HCT116 (cell line): ENCODE results near the gene DCUN1D2. TPM values are rescaled to one million over a fixed set of nuclear protein-coding genes. Genes with fewer than 3 reads are reported as not detected.

Source experiments
- ATAC-seq: fragments of 200-7000 bp; cut with Tn5 transposase; 2 replicates; pipeline ENCODE4 v1.9.1; 2020; ENCODE audit warnings: mild to moderate bottlenecking, moderate library complexity
- BruUV-seq: library from RNA; stranded (reverse); fragments of 400-500 nt; replicated peaks from 2 replicates; lab custom pipeline; 2021; lab: Mats Ljungman, UMichigan
- CTCF ChIA-PET: fragments of 300-600 bp; sonication (Branson Sonifier 250); formaldehyde crosslinking; loops from one replicate; lab custom pipeline; 2021; ENCODE audit warnings: antibody characterized with exemption; lab: Charles Lee
- POLR2A ChIA-PET: fragments of 300-600, 350-600 bp; sonication (Branson Sonifier 250); formaldehyde crosslinking; loops from one replicate; lab custom pipeline; 2021; ENCODE audit warnings: antibody characterized with exemption; lab: Charles Lee
- RAD21 ChIA-PET, 2 experiments: fragments of 300-600 bp; sonication (Branson Sonifier 250); formaldehyde crosslinking; loops; one replicate each; lab custom pipeline; 2023; ENCODE audit warnings: low total read pairs in 2 of 2; ENCODE audit not compliant: uncharacterized antibody in 2 of 2, unreplicated experiment in 2 of 2, low non-redundant PET in 1 of 2; lab: Charles Lee
- DNase-seq: peaks from one replicate; pipeline ENCODE4 v3.0.0-alpha.2; 2010; ENCODE audit warnings: low read depth, low spot score
- H2AFZ ChIP-seq: fragments of 200-600 bp; shearing (Covaris generic), sonication (generic); 2 replicates; pipeline ENCODE4 v1.6.1; 2017; ENCODE audit warnings: low read depth, mixed run types, mixed read lengths, antibody characterized with exemption, low read length; ENCODE audit not compliant: poor library complexity, severe bottlenecking
- H3K27ac ChIP-seq: 2 replicates; pipeline ENCODE4 v1.5.1; 2012; ENCODE audit warnings: low read depth, low read length
- H3K27me3 ChIP-seq: fragments of 200-600 bp; sonication (generic); 2 replicates; pipeline ENCODE4 v1.6.1; 2016; ENCODE audit warnings: mixed run types, low read length, mixed read lengths; ENCODE audit not compliant: insufficient read depth
- H3K36me3 ChIP-seq, 2 experiments: fragments of 200-500 bp in 1 of 2; fragments of 200-600 bp in 1 of 2; sonication (Bioruptor generic) in 1 of 2; sonication (generic) in 1 of 2; 2 replicates each; pipeline versions ENCODE4 v1.5.1 to v1.6.1; 2014 to 2016; ENCODE audit warnings: low read length in 2 of 2, inconsistent platforms in 1 of 2, mixed read lengths in 1 of 2, mixed run types in 1 of 2; ENCODE audit not compliant: insufficient read depth in 2 of 2, control insufficient read depth in 1 of 2
- H3K4me1 ChIP-seq, 2 experiments: fragments of 200-600 bp in 1 of 2; sonication (generic) in 1 of 2; 2 replicates each; pipeline versions ENCODE4 v1.5.1 to v1.6.1; 2012 to 2017; ENCODE audit warnings: low read length in 2 of 2, inconsistent platforms in 1 of 2, mild to moderate bottlenecking in 1 of 2, mixed read lengths in 1 of 2, mixed run types in 1 of 2, moderate library complexity in 1 of 2; ENCODE audit not compliant: insufficient read depth in 2 of 2, control insufficient read depth in 1 of 2
- H3K4me2 ChIP-seq: fragments of 200-600 bp; sonication (generic); 2 replicates; pipeline ENCODE4 v1.6.1; 2017; ENCODE audit warnings: mixed run types, low read length, mixed read lengths
- H3K4me3 ChIP-seq, 2 experiments: fragments of 200-600 bp in 1 of 2; sonication (generic) in 1 of 2; replicated peaks in 1 of 2; 2 replicates each; pipeline ENCODE4 v1.5.1; 2011 to 2016; ENCODE audit warnings: low read length in 2 of 2, control low read depth in 1 of 2, low read depth in 1 of 2, mild to moderate bottlenecking in 1 of 2, mixed read lengths in 1 of 2, mixed run types in 1 of 2
- H3K79me2 ChIP-seq: fragments of 200-600 bp; sonication (generic); 2 replicates; pipeline ENCODE4 v1.6.1; 2017; ENCODE audit warnings: mild to moderate bottlenecking, mixed run types, low read length, moderate library complexity, mixed read lengths; ENCODE audit not compliant: insufficient read depth
- H3K9ac ChIP-seq: fragments of 200-600 bp; sonication (generic); 2 replicates; pipeline ENCODE4 v1.6.1; 2016; ENCODE audit warnings: low read length, mixed read lengths
- H3K9me2 ChIP-seq: fragments of 200-600 bp; sonication (generic), shearing (Covaris generic); 2 replicates; pipeline ENCODE4 v1.6.1; 2017; ENCODE audit warnings: mixed run types, mild to moderate bottlenecking, moderate library complexity; ENCODE audit not compliant: insufficient read depth
- H3K9me3 ChIP-seq, 2 experiments: fragments of 200-500 bp in 1 of 2; fragments of 200-600 bp in 1 of 2; sonication (Bioruptor generic) in 1 of 2; sonication (generic) in 1 of 2; 2 replicates each; pipeline ENCODE4 v1.6.1; 2014 to 2017; ENCODE audit warnings: low read length in 2 of 2, mixed read lengths in 2 of 2, inconsistent platforms in 1 of 2, low read depth in 1 of 2, mild to moderate bottlenecking in 1 of 2, mixed run types in 1 of 2, moderate library complexity in 1 of 2; ENCODE audit not compliant: control insufficient read depth in 1 of 2, insufficient read depth in 1 of 2
- H4K20me1 ChIP-seq: fragments of 200-600 bp; sonication (generic), shearing (Covaris generic); 2 replicates; pipeline ENCODE4 v1.6.1; 2017; ENCODE audit warnings: mixed run types, mild to moderate bottlenecking, moderate library complexity; ENCODE audit not compliant: insufficient read depth
- CBX3 ChIP-seq: IDR thresholded peaks from 2 replicates; pipeline ENCODE4 v1.6.1; 2012; ENCODE audit warnings: low read depth
- CEBPB ChIP-seq: IDR thresholded peaks from 2 replicates; pipeline ENCODE4 v1.6.1; 2012; ENCODE audit warnings: low read depth
- CTCF ChIP-seq, 3 experiments: fragments of 200-600 bp in 1 of 3; sonication (generic) in 1 of 3; IDR thresholded peaks in 2 of 3; conservative IDR thresholded peaks in 1 of 3; 2 replicates each; pipeline ENCODE4 v1.5.1; 2012 to 2017; ENCODE audit warnings: low read depth in 2 of 3, low read length in 2 of 3, antibody characterized with exemption in 1 of 3, borderline replicate concordance in 1 of 3, control low read depth in 1 of 3, mild to moderate bottlenecking in 1 of 3, mixed read lengths in 1 of 3, mixed run types in 1 of 3, moderate library complexity in 1 of 3; ENCODE audit not compliant: insufficient read depth in 1 of 3
- EGR1 ChIP-seq: IDR thresholded peaks from 2 replicates; pipeline ENCODE4 v1.6.1; 2012; ENCODE audit warnings: low read depth
- EZH2 ChIP-seq: fragments of 200-600 bp; sonication (generic); IDR thresholded peaks from 2 replicates; pipeline ENCODE4 v1.6.1; 2017; ENCODE audit warnings: antibody characterized with exemption, mixed run types
- POLR2AphosphoS5 ChIP-seq: IDR thresholded peaks from 2 replicates; pipeline ENCODE4 v1.6.1; 2011; ENCODE audit warnings: mild to moderate bottlenecking, low read depth, low read length, moderate library complexity
- ZFX ChIP-seq: fragments of 450-650 bp; IDR thresholded peaks from 2 replicates; pipeline ENCODE4 v1.6.1; 2017
- intact Hi-C: fragments of 100-400 bp; cut with micrococcal nuclease; formaldehyde crosslinking; loops from 2 replicates; pipeline ENCODE4 v1.10.0; 2022
- total RNA-seq: library from RNA; stranded (reverse); gene quantifications from one replicate; pipeline ENCODE4 v1.2.1, GENCODE V29; 2021; ENCODE audit not compliant: unreplicated experiment
- TF ChIP-seq, protein P1 (sequence below): IDR thresholded peaks from 2 replicates; pipeline ENCODE4 v1.6.1; 2012
- TF ChIP-seq, protein P2 (sequence below): IDR thresholded peaks from 2 replicates; pipeline ENCODE4 v1.6.1; 2012
- TF ChIP-seq, protein P3 (sequence below): IDR thresholded peaks from 2 replicates; pipeline ENCODE4 v1.6.1; 2011; ENCODE audit warnings: mild to moderate bottlenecking, low read length, moderate library complexity; ENCODE audit not compliant: insufficient replicate concordance; ENCODE audit errors: extremely low read depth

The DCUN1D2 gene
- total RNA-seq, 1 experiment from 2014 or later, result 25.4 TPM

- TF ChIP-seq, protein P1, sequence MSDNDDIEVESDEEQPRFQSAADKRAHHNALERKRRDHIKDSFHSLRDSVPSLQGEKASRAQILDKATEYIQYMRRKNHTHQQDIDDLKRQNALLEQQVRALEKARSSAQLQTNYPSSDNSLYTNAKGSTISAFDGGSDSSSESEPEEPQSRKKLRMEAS, result no peak
- TF ChIP-seq EGR1 (no peak), CEBPB (no peak), POLR2AphosphoS5 (no peak)
- TF ChIP-seq, protein P2, sequence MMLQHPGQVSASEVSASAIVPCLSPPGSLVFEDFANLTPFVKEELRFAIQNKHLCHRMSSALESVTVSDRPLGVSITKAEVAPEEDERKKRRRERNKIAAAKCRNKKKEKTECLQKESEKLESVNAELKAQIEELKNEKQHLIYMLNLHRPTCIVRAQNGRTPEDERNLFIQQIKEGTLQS, result no peak
- no peaks in the 10 kb centered on the region for H3K9me3 ChIP-seq
- H3K4me1 ChIP-seq, result peaks cover 0 to under 1% of the 10 kb centered on the region in 2 experiments; a peak in 2 of 4 replicates
- no peak overlapping the region for H3K4me3 ChIP-seq
- peaks cover 15 to 21% of the 10 kb centered on the region in 2 experiments; a peak in 2 of 4 replicates for H3K36me3 ChIP-seq
- H3K79me2 ChIP-seq, result no peaks in the 10 kb centered on the region; the same call in 1 of the 2 replicates
- intact Hi-C loops, result loop anchor here (5.0 kb wide), 1 partner anchor 107 kb away; no protein-coding TSS in a partner anchor
- H3K27me3 ChIP-seq, result no peaks in the 10 kb centered on the region
- no peak overlapping the region for H3K4me2 ChIP-seq
- DNase-seq (no peak), ATAC-seq (no peak)
- no peak overlapping the region for H3K9ac ChIP-seq
- no peak overlapping the region for H3K27ac ChIP-seq
- BruUV-seq, result no TSS peak
- no peaks in the 10 kb centered on the region for H3K9me2 ChIP-seq
- H2AFZ ChIP-seq, result no peak overlapping the region
- no peaks in the 10 kb centered on the region for H4K20me1 ChIP-seq
- ChIA-PET RAD21 (no interaction called here), POLR2A (no interaction called here), CTCF (no interaction called here)
Observed at GRCh38 chr13:113455384-113455783, 35.1 kb downstream of the DCUN1D2 start.

DNA sequence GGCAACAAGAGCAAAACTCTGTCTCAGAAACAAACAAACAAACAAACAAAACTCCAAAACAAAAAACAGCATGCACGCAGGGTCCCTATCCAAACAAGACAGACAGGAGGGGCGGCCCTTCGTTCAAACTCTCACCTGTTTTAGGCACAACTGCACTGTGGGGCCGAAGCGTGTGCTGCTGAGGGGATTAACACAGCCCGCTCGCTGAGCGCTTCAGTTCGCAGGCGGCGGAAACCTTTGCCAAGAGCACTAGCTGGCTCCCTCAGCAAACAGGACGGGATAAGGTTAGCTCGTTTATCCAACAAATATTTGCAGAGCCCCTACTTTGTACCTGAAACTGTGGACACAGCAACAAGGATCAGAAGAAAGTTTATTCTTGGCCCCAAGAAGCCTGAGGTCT is 35.6 kb downstream of the DCUN1D2 start:
- peaks cover 3 to 5% of the 10 kb centered on the region in 2 experiments for H3K4me1 ChIP-seq
- ChIA-PET RAD21 (no interaction called here), POLR2A (no interaction called here), CTCF (no interaction called here)
- no peak overlapping the region for H3K9ac ChIP-seq
- no peaks in the 10 kb centered on the region for H3K27me3 ChIP-seq
- peaks cover 2% of the 10 kb centered on the region; the same call in 1 of the 2 replicates for H3K79me2 ChIP-seq
- H3K4me3 ChIP-seq, result no peak overlapping the region
- intact Hi-C loops, result loop anchor here (5.0 kb wide), 1 partner anchor 107 kb away; no protein-coding TSS in a partner anchor
- no TSS peak for BruUV-seq
- no peak for ATAC-seq
- TF ChIP-seq, protein P3, sequence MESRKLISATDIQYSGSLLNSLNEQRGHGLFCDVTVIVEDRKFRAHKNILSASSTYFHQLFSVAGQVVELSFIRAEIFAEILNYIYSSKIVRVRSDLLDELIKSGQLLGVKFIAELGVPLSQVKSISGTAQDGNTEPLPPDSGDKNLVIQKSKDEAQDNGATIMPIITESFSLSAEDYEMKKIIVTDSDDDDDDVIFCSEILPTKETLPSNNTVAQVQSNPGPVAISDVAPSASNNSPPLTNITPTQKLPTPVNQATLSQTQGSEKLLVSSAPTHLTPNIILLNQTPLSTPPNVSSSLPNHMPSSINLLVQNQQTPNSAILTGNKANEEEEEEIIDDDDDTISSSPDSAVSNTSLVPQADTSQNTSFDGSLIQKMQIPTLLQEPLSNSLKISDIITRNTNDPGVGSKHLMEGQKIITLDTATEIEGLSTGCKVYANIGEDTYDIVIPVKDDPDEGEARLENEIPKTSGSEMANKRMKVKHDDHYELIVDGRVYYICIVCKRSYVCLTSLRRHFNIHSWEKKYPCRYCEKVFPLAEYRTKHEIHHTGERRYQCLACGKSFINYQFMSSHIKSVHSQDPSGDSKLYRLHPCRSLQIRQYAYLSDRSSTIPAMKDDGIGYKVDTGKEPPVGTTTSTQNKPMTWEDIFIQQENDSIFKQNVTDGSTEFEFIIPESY, result no peak
- TF ChIP-seq, protein P1, result no peak
- TF ChIP-seq CBX3 (no peak), EZH2 (no peak), CTCF (IDR thresholded peaks at IDR 0.05 in 2 of 3, conservative IDR thresholded peaks at IDR 0.05 in 1 of 3; ENCODE audit: borderline replicate concordance in 1 of 3, insufficient read depth in 1 of 3, low read depth in 2 of 3, low read length in 2 of 3) (no peak), ZFX (no peak)
- H3K36me3 ChIP-seq, result peaks cover 15 to 18% of the 10 kb centered on the region in 2 experiments; a peak in 2 of 4 replicates
- no peaks in the 10 kb centered on the region for H3K9me3 ChIP-seq
- DNase-seq, result no peak
- H3K27ac ChIP-seq, result no peak overlapping the region
- no peak overlapping the region for H2AFZ ChIP-seq
- H3K9me2 ChIP-seq, result no peaks in the 10 kb centered on the region
- no peaks in the 10 kb centered on the region for H4K20me1 ChIP-seq
- no peak overlapping the region for H3K4me2 ChIP-seq
